HG03039 (cell line): ENCODE data around the gene CACNA1G.

Experiments used
- ATAC-seq: cut with Tn5 transposase; IDR thresholded peaks from one replicate; pipeline ENCODE4 v1.9.1; 2021; ENCODE audit warnings: mild to moderate bottlenecking, moderate library complexity; ENCODE audit not compliant: unreplicated experiment

The CACNA1G gene

DNA sequence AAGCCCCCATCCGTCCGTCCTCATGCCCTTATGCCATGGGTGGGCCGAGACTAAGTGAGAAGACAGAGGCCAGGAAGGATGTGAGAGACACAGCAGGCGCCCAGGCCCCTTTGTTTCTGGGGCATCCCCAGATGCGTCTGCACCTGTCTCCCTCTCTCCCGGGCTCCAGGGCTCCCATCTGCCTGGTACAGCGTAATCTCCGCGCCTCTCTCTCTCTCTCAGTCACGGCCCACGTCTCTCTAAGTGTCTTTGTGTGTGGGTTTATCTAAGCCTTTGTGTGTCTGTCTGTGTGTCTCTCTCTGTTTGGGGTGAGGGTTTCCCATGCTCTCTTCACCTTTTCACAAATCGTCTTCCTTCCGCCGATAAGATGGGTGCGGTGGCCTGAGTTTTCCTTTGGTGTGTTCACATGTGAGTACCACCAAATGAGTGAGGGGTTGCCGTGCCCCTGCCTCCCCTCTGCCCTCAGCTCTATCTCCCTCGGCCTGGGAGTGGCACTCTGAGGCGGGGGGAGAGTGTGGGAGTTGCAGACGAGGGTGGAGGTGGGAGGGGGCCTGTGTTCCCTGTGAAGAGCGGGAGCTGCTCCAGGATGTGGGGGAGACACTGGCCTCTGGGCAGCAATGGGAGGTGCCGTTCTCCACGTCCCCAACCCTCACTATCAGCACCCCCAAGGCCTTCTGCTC, 48.3 kb downstream of the CACNA1G start:
- ATAC-seq = no peak

DNA sequence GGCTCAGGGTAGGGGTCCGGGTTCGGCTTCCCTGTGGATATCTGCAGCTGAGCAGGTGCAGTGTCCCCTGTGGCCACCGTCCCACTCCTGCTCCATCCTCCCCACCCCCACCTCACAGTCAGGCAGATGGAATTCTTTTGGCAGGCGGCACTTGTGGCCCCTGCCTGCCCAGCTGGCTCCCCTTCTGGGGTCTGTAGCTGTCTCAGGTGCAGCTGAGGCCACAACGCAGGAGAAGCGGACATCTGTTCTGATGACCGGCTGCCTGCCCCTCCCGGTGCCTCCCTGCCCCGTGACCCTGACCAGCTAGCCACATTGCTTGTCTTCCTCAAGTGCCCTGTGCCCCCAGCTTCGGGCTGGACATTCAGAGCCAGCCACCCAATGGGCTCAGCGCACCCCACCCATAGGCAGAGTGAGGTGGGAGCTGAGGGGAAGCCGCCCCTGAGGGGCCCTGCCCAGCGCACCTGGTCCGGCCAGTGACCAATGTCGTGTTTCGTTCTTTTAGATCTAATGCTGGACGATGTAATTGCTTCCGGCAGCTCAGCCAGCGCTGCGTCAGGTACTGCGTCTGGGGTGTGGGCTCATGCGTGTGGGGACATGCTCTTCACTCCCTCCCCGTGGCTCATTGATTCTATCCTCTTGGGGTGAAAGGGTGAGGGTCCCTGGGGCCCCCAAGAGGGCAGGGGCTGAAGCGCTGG, 49.0 kb downstream of the CACNA1G start:
- ATAC-seq = no peak

DNA sequence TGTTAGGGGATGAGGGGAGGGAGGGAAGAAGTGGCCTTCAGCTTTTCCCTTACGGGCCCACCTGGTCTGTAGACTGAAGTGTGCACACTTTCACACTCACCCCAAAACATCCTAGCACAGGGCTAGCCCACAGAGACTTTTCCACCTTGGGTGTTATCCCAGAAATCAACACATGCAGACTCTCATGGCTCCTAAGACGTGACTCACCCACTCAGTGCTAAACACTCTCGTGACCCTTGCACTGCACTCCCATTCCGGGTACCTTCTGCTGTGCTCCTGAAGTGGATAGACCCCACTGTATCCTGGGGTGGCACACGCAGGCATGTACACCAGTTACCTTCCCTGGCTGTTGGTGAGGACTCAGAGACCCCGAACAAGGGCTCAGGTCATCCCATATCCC, 51.1 kb downstream of the CACNA1G start:
- no peak for ATAC-seq

DNA sequence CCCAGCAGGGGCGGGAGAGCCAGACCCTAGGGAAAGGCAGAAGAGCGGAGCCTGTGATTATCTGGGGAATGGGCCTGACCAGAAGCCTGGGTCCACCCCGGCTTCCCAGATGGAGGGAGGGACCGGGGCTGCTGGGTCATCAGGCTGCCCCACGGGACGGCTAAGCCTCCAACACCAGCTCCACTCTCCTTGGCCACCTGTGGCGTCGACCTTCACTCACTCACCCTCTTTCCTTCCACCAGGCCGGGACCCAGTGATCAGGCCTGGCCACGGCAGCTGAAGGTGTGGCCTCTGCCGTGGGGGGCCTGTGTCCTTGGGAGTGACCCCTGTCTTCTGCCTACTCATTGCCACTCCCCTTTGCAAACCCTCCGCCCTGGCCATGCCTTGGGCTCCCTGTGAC, 51.8 kb downstream of the CACNA1G start:
- ATAC-seq = no peak

DNA sequence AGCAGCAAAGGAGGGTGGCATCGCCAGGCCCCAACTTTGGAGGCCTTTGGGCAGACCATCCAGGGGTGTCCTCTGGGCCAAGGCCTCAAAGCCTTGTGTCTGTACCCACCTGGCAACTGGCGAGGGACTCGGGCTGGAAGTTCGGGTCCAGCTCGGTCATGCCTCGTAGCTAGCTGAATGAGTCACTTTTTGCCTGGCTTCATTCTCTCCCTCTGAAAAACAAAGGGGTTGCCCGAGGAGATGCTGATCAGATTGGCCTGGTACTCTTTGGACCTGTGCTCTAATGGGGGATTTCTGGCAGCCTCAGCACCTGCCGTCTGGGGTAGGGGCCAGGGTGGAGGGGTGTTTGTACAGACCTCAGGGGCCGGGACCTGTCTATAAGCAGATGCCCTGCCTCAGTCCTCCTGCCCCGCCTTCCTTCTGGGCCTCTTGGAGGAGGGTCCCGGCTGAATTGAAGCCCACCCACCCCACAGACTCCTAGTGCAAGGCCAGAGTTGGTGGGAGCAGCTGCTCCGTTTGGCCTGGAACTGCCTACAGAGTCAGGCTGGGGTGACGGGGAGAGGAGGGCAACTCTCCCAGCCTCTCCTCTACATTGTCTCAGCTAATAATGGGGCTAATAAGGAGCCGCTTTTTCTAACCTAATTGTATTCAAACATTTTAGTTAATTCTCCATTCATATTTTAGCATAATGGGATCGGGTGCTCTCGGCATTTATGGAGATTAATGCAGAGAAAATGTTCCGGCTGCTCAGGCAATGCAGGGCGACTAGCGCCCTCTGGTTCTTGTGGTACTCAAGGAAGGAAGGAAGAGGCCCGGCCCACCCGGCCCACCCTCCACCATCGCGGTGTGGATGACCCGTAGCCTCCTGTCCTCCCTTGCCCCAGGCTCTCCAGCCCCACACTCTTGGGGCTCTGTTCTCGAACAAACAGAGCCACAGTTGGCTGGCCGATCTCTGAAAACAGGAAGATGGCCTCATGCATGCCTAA, 52.8 kb downstream of the CACNA1G start:
- ATAC-seq = no peak

DNA sequence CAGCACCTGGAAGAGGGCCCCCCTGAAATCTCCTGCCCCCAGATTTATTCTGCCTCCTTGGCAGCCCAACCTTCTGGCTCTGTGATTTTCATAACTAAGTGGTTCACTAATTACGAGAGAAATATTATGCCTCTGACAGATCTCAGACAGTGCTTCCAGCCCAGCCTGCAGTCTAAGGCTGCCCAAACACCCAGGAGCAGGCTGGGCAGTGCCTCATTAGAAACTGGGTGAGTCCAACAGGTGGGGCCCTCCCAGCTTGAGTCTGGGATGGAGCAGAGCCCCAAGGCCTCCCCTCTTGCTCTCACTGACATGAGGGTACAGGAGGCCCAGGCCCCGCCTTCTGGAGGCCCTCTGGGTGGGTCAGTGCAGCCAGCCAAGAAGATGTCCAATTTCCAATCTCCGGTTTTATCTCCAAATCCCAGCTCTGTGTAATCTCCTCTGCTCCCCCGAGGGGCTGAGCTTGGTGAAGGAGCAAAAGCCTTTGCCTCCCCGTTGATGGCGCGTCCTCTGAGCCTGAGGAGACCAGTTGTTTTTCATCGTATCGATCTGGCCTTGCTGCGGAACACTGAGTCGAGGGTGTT, 54.0 kb downstream of the CACNA1G start:
- no peak for ATAC-seq

DNA sequence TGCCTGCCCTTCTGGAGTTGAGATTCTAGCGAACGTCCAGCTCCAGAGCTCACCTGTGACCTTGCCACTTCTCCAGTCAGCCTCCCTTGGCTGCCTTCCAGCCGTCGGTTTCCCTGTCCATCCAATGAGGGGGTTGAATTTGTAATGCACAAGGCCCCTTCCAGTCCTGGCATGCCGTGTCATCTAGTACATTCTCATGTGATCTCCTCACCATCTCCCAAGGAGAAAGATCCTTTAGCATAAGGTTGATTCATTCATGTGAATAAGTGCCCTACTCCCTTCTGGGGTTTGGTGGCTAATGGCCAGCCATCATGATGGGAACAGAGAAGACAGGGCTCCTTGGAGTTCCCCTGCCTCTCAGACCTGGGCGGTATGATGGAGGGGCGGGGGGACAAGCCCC, 55.3 kb downstream of the CACNA1G start:
- no peak for ATAC-seq

DNA sequence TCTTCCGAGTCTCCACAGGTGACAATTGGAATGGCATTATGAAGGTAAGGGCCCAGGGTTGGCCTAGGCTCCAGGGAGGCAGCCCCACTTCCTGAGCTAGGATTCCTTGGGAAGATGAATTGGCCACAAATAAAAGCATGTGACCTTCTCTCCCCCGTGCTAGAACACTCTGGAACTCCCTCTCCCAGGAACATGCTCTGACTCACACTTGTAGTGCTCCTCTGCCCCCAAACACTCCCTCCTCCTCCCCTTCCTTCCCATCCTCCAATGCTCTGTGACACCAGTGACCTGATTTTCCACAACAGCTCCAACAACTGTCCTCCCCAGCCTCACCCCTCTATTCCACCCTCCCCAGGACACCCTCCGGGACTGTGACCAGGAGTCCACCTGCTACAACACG, 57.8 kb downstream of the CACNA1G start:
- ATAC-seq = no peak

DNA sequence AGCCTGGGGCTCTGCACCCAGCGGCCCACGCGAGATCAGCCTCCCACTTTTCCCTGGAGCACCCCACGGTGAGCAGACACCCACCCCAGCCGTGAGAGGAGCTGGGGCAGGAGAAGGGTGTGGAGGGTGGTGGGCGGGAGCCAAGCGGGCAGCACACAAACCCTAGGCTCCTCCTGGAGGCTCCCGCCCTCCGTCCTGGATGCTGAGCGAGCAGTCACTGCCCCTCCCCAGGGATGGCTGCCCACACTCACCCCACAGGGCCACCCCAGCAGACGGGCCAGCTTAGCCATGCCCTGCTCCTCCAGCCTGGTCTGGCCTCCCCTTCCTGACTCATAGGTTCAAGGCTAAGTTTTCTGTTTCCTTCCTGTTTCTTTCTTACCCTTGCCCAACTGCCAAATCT, 58.4 kb downstream of the CACNA1G start:
- no peak for ATAC-seq

DNA sequence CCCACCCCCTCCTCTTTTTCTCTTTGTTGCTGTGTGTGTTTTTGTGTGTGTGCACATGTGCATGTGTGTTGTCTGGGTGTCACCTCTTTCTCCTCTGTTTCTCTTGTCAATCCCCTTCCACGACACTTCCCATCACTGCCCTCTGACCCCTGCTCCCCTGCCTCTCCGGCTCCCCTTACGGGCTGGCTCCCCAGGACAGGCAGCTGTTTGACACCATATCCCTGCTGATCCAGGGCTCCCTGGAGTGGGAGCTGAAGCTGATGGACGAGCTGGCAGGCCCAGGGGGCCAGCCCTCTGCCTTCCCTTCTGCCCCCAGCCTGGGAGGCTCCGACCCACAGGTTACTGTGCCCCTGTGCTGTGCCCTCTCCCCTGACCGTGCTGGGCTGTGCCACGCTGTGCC, 59.0 kb downstream of the CACNA1G start:
- no peak for ATAC-seq

DNA sequence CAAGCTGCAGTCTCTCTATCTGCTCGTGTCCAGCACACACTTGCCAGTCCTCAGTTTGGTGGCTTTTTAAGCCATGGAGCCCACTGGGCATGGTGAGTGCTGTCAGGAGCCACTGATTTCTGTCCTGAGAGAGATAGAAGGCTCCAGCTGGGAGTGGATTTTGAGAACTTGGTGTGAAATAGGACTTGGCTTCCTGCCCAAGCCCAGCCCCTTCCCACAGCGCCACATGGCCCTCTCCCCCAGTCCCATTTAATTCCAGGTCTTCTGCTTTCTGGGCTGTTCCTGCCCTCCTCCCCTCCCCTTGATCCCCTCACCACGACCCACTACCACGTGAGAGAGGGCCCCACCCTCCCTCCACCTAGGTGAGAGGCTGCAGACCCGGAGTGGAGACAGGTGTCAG, 59.7 kb downstream of the CACNA1G start:
- no peak for ATAC-seq

DNA sequence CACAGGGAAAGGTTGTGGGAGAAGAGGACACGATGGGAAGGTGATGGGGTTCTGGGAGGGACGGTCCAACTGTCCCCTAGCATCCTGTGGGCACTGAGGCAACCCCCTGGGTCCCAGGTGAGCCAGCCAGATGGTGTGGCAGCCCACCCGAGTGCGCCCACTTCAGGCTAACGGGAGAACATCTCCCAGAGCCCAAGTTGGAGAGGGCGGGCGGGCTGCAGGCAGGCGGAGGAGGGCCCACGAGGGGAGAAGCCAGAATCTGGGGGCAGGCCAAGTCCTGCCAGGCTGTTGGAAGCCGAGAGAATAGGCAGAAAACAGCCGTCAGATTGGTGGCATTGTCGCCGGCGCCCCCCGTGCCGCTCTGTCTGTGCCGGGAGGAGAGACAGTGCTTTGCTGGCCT, 60.3 kb downstream of the CACNA1G start:
- no peak for ATAC-seq

DNA sequence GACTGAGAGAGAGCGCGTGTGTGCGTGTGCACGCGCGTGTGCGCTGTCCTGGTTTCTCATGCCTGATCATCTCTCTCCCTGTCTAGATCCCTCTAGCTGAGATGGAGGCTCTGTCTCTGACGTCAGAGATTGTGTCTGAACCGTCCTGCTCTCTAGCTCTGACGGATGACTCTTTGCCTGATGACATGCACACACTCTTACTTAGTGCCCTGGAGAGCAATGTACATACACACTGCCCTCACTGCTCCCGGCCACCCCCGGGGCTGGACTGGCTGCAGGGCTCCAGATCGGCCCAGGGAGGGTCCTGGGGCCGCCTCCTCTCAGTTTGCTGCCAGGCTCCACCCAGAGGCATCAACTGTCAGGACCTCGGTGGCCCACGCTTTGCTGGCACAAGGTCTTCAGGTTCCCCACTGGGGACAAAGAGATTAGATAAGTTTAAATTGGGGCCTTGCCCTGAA, 61.1 kb downstream of the CACNA1G start:
- ATAC-seq = no peak

DNA sequence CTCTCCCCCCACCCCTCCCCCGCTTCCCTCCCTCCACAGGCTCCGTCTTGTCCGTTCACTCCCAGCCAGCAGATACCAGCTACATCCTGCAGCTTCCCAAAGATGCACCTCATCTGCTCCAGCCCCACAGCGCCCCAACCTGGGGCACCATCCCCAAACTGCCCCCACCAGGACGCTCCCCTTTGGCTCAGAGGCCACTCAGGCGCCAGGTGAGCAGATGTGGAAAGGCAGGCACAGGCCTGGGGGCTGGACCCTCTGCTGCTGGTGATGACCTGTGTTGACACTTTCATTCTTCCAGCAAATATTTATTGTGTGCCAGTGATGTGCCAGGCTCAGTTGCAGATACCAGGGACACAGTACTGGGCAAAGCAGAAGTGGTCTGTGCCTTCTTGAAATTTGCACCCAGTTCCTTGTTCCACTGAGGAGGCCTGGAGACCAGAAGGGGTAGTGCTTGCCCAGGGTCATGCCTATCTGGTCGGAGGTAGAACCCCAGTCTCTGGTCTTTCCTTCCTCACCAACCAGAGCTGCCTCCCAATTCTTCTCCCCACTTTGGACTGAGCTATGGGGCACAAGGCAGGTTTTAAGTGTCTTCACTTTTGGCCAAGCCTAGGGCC, 63.9 kb downstream of the CACNA1G start:
- no peak for ATAC-seq

DNA sequence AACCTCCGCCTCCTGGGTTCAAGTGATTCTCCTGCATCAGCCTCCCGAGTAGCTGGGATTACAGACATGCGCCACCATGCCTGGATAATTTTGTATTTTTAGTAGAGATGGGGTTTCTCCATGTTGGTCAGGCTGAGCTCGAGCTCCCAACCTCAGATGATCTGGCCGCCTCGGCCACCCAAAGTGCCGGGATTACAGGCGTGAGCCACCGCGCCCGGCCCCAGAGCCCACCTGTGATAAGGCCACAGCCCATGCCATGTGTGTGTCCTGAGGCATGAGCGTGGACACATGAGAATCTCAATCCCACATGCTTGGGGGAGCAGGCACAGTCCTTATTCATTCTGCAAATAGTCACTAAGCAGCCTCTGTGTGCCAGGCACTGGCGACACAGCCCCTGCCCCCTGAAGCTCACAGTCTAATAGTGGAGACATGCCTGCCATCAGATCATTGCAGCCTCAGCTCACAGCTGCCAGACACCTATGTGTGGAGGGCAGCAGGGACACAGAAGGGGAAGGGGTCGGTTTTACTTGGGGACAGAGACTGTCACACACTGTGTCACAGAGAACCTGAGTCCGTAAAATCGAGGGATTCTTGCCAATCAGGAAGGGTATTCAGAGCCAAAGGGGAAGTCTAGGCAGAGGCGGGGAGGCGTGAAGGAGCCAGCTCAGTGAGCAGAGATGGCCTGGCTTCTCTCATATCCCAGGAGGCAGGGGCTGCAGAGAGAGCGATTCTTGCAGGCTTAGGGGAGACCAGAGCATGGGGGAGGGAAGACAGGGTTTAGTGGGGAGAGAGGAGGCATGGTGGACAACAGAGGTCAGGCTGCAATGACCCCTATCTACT, 64.7 kb downstream of the CACNA1G start:
- ATAC-seq = no peak

DNA sequence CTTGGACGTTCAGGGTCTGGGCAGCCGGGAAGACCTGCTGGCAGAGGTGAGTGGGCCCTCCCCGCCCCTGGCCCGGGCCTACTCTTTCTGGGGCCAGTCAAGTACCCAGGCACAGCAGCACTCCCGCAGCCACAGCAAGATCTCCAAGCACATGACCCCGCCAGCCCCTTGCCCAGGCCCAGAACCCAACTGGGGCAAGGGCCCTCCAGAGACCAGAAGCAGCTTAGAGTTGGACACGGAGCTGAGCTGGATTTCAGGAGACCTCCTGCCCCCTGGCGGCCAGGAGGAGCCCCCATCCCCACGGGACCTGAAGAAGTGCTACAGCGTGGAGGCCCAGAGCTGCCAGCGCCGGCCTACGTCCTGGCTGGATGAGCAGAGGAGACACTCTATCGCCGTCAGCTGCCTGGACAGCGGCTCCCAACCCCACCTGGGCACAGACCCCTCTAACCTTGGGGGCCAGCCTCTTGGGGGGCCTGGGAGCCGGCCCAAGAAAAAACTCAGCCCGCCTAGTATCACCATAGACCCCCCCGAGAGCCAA, 65.6 kb downstream of the CACNA1G start:
- ATAC-seq = no peak

DNA sequence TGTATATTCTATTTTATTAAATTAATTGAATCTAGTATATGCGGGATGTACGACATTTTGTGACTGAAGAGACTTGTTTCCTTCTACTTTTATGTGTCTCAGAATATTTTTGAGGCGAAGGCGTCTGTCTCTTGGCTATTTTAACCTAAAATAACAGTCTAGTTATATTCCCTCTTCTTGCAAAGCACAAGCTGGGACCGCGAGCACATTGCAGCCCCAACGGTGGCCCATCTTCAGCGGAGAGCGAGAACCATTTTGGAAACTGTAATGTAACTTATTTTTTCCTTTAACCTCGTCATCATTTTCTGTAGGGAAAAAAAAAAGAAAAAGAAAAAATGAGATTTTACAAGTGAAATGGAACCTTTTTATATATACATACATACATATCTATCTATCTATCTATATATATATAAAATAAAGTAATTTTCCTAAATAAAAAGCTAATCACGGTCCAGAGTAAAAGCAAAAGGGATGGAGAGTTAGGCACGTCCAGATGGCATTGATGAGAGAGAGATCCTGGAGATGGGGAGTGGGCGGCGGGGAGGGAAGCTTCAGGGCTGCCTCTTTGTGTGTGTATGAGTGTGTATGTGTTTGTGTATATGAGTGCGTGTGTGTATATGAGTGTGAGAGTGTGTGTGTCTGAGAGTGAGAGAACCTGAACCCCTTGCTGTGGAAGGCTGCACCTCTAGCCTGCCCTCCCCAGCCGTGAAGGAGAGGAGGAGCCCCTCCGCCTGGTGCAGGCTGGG, 66.7 kb downstream of the CACNA1G start:
- no peak for ATAC-seq

DNA sequence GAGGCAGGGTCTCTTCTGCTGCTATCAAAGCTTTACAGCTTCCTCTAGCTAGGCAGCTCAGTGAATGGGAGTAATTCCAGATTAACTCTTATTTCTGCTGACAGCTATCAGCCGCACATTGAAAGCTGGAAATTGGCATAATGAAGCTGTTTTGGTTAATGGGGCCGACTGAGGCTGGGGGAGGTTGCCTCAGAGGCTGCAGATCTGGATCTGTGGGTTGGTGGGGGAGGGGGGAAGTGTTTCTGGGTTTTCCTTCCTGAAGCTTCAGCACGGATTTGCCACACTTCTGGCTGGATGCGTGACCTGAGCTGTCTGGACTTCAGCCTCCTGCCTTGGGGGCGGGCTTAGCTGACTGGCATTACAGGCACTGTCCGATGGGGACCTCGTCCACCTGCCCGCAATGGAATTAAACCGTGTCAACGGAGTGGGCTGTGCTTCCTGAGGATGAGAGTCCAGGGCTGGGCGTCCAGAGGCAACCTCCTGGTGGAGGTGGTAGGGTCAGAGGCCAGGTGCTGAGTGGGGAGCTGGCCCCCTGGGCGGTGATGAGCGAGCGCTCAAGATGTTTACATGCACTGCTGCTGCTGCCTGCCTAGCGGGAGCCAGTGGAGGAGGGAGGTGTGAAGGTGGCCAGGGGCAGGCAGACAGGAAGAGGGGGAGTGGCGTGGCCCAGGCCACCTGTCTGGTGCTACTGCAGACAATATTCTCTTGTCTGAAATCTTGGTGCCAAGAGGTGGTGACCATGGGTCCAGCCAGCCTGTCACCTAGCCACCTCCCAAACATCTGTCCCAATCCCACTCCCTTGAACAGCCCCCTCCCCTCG, 67.5 kb downstream of the CACNA1G start:
- no peak for ATAC-seq
